NB4 (cell line): Measurements from ENCODE around the gene LRP11.

Source experiments
- MAX ChIP-seq: IDR thresholded peaks from 2 replicates; pipeline ENCODE4 v1.6.1; 2011; ENCODE audit warnings: low read depth, low read length
- MYC ChIP-seq: IDR thresholded peaks from 2 replicates; pipeline ENCODE4 v1.6.1; 2011; ENCODE audit warnings: low read depth, low read length
- POLR2A ChIP-seq: IDR thresholded peaks from 2 replicates; pipeline ENCODE4 v1.6.1; 2011; ENCODE audit warnings: mild to moderate bottlenecking; ENCODE audit not compliant: insufficient read length; ENCODE audit errors: extremely low read depth
- TF ChIP-seq, protein P1 (sequence below): IDR thresholded peaks from one replicate; pipeline ENCODE4 v1.5.1; 2012; ENCODE audit warnings: low read depth, low read length

DNA sequence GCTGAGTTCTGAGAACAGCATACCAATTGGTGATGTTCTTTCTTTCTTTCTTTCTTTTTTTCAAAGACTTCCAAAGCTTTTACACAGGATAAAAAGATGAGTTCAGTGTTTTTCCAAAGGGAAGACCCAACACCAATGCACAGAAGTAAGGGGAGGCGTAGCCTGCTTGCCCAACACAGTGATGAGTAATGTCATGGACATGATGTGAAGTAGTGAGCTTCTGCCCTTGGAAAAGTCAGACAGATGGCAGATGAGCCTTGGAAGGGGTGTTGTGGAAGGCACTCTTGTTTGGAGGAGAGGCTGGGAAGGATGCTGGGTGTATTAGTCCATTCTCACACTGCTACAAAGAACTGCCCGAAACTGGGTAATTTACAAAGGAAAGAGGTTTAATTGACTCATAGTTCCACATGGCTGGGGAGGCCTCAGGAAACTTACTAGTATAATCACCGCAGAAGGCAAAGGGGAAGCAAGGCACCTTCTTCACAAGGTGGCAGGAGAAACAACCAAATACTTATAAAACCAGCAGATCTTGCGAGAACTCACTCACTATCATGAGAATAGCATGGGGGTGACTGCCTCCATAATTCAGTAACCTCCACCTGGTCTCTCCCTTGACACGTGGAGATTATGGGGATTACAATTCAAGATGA lies 12.6 kb downstream of the LRP11 start:
- TF ChIP-seq, protein P1, sequence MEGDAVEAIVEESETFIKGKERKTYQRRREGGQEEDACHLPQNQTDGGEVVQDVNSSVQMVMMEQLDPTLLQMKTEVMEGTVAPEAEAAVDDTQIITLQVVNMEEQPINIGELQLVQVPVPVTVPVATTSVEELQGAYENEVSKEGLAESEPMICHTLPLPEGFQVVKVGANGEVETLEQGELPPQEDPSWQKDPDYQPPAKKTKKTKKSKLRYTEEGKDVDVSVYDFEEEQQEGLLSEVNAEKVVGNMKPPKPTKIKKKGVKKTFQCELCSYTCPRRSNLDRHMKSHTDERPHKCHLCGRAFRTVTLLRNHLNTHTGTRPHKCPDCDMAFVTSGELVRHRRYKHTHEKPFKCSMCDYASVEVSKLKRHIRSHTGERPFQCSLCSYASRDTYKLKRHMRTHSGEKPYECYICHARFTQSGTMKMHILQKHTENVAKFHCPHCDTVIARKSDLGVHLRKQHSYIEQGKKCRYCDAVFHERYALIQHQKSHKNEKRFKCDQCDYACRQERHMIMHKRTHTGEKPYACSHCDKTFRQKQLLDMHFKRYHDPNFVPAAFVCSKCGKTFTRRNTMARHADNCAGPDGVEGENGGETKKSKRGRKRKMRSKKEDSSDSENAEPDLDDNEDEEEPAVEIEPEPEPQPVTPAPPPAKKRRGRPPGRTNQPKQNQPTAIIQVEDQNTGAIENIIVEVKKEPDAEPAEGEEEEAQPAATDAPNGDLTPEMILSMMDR, result no peak
- TF ChIP-seq POLR2A (no peak), MAX (no peak), MYC (no peak)
